Osteoblast (primary cell): ENCODE measurements around the gene MBTPS1. TPM values are rescaled to one million over a fixed set of nuclear protein-coding genes. Genes with fewer than 3 reads are reported as not detected.

ENCODE experiments used
- DNase-seq: peaks from one replicate; pipeline ENCODE4 v3.0.0; 2011; ENCODE audit warnings: low spot score, mixed read lengths; ENCODE audit not compliant: insufficient read length; ENCODE audit errors: missing footprints
- H2AFZ ChIP-seq: 2 replicates; pipeline ENCODE4 v1.6.0; 2011; ENCODE audit warnings: mild to moderate bottlenecking, low read length
- H3K27ac ChIP-seq: 2 replicates; pipeline ENCODE4 v1.5.1; 2011; ENCODE audit warnings: mild to moderate bottlenecking, low read depth, low read length, moderate library complexity
- H3K27me3 ChIP-seq: 2 replicates; pipeline ENCODE4 v1.6.0; 2012; ENCODE audit warnings: mild to moderate bottlenecking, control low read depth, inconsistent platforms, low read length, moderate library complexity; ENCODE audit not compliant: insufficient read depth
- H3K36me3 ChIP-seq: 2 replicates; pipeline ENCODE4 v1.5.1; 2011; ENCODE audit warnings: mild to moderate bottlenecking, low read length, control low read depth, moderate library complexity; ENCODE audit not compliant: insufficient read depth
- H3K4me1 ChIP-seq: 2 replicates; pipeline ENCODE4 v1.5.1; 2011; ENCODE audit warnings: mild to moderate bottlenecking, low read length, control low read depth, moderate library complexity; ENCODE audit not compliant: insufficient read depth
- H3K4me2 ChIP-seq: 2 replicates; pipeline ENCODE4 v1.6.0; 2011; ENCODE audit warnings: mild to moderate bottlenecking, low read length; ENCODE audit not compliant: insufficient read depth
- H3K4me3 ChIP-seq: fragments of 200-600 bp; sonication (generic); 3 replicates; pipeline ENCODE4 v1.5.1; 2012; ENCODE audit warnings: mild to moderate bottlenecking, low read length, inconsistent platforms; ENCODE audit not compliant: insufficient read depth
- H3K79me2 ChIP-seq: 2 replicates; pipeline ENCODE4 v1.6.0; 2012; ENCODE audit warnings: mild to moderate bottlenecking, low read length, control low read depth, inconsistent platforms; ENCODE audit not compliant: insufficient read depth
- H3K9me3 ChIP-seq: 2 replicates; pipeline ENCODE4 v1.5.1; 2011; ENCODE audit warnings: low read depth, low read length, control low read depth
- H4K20me1 ChIP-seq: 2 replicates; pipeline ENCODE4 v1.6.0; 2012; ENCODE audit warnings: mild to moderate bottlenecking, low read length, control low read depth; ENCODE audit not compliant: insufficient read depth
- total RNA-seq: library from RNA; depleted of rRNA; stranded (reverse); fragments of >200 nt; gene quantifications from 2 replicates; pipeline ENCODE4 v1.2.3, GENCODE V29; 2012
- TF ChIP-seq, protein P1 (sequence below): IDR thresholded peaks from 2 replicates; pipeline ENCODE4 v1.5.1; 2011; ENCODE audit warnings: mild to moderate bottlenecking, low read depth, low read length, moderate library complexity; ENCODE audit errors: extremely low read depth

The MBTPS1 gene
- total RNA-seq, 1 donor = 114 TPM

- TF ChIP-seq, protein P1, sequence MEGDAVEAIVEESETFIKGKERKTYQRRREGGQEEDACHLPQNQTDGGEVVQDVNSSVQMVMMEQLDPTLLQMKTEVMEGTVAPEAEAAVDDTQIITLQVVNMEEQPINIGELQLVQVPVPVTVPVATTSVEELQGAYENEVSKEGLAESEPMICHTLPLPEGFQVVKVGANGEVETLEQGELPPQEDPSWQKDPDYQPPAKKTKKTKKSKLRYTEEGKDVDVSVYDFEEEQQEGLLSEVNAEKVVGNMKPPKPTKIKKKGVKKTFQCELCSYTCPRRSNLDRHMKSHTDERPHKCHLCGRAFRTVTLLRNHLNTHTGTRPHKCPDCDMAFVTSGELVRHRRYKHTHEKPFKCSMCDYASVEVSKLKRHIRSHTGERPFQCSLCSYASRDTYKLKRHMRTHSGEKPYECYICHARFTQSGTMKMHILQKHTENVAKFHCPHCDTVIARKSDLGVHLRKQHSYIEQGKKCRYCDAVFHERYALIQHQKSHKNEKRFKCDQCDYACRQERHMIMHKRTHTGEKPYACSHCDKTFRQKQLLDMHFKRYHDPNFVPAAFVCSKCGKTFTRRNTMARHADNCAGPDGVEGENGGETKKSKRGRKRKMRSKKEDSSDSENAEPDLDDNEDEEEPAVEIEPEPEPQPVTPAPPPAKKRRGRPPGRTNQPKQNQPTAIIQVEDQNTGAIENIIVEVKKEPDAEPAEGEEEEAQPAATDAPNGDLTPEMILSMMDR = no peak
Observed at GRCh38 chr16:84026606-84027005, 90.1 kb downstream of the MBTPS1 start.

GRCh38 chr16:84024854-84025253 lies 91.9 kb downstream of the MBTPS1 start:
- no peak overlapping the region for H2AFZ ChIP-seq
- H3K9me3 ChIP-seq = no peaks in the 10 kb centered on the region
- no peaks in the 10 kb centered on the region for H3K27me3 ChIP-seq
- no peak overlapping the region for H3K4me3 ChIP-seq
- H3K27ac ChIP-seq = no peak overlapping the region
- no peaks in the 10 kb centered on the region for H3K79me2 ChIP-seq
- peaks cover 7% of the 10 kb centered on the region for H3K4me1 ChIP-seq
- no peaks in the 10 kb centered on the region for H3K36me3 ChIP-seq
- H3K4me2 ChIP-seq = peak overlapping the region; percentile 13
- peak; percentile 96 for DNase-seq
- TF ChIP-seq, protein P1 = no peak
- H4K20me1 ChIP-seq = no peaks in the 10 kb centered on the region

More at GRCh38 chr16:84026606-84027005, 90.1 kb downstream of the MBTPS1 start:
- no peak overlapping the region for H3K4me3 ChIP-seq
- H3K79me2 ChIP-seq = no peaks in the 10 kb centered on the region
- peaks cover 6% of the 10 kb centered on the region for H3K27me3 ChIP-seq
- no peak overlapping the region for H2AFZ ChIP-seq
- peaks cover 7% of the 10 kb centered on the region for H3K4me1 ChIP-seq
- H3K9me3 ChIP-seq = no peaks in the 10 kb centered on the region
- DNase-seq = peak; percentile 29
- no peak overlapping the region for H3K27ac ChIP-seq
- H4K20me1 ChIP-seq = no peaks in the 10 kb centered on the region
- no peaks in the 10 kb centered on the region for H3K36me3 ChIP-seq
- H3K4me2 ChIP-seq = no peak overlapping the region

GRCh38 chr16:84022644-84023043 lies 94.1 kb downstream of the MBTPS1 start:
- no peaks in the 10 kb centered on the region for H3K36me3 ChIP-seq
- H4K20me1 ChIP-seq = no peaks in the 10 kb centered on the region
- no peaks in the 10 kb centered on the region for H3K9me3 ChIP-seq
- no peaks in the 10 kb centered on the region for H3K79me2 ChIP-seq
- no peak overlapping the region for H3K27ac ChIP-seq
- no peak overlapping the region for H2AFZ ChIP-seq
- TF ChIP-seq, protein P1 = no peak
- no peak overlapping the region for H3K4me2 ChIP-seq
- DNase-seq = no peak
- H3K27me3 ChIP-seq = no peaks in the 10 kb centered on the region
- H3K4me3 ChIP-seq = no peak overlapping the region
- peaks cover 7% of the 10 kb centered on the region for H3K4me1 ChIP-seq

- TF ChIP-seq, protein P1 = no peak
- no peak for DNase-seq
- Histone ChIP-seq H3K9me3 (no peaks in the 10 kb centered on the region), H3K4me3 (no peak overlapping the region), H3K4me1 (peaks cover 7% of the 10 kb centered on the region), H3K79me2 (no peaks in the 10 kb centered on the region), H3K27ac (no peak overlapping the region), H4K20me1 (no peaks in the 10 kb centered on the region), H3K27me3 (no peaks in the 10 kb centered on the region), H2AFZ (no peak overlapping the region), H3K4me2 (no peak overlapping the region), H3K36me3 (no peaks in the 10 kb centered on the region)
Observed at GRCh38 chr16:84021488-84021887, 95.3 kb downstream of the MBTPS1 start.
